Endometrial microvascular endothelial cells (primary cell): ENCODE measurements around the gene EEF2KMT. TPM values are rescaled to one million over a fixed set of nuclear protein-coding genes. Genes with fewer than 3 reads are reported as not detected.
"Not testable (repeated sequence)": the region's sequence is repeated elsewhere in the genome, so short reads cannot be mapped to it uniquely, and the experiment has no call there.

Experiments
- in situ Hi-C: cut with HindIII; loops from 2 replicates; pipeline ENCODE4 v1.10.0; 2017; ENCODE audit warnings: low sequenced_read_pairs, low pct_unique_long_range_greater_than_20kb; ENCODE audit errors: inconsistent ontology term
- total RNA-seq: library from RNA; depleted of rRNA; stranded (reverse); fragments of >200 nt; gene quantifications from one replicate; pipeline ENCODE4 v1.2.3, GENCODE V29; 2015; ENCODE audit errors: inconsistent ontology term

The EEF2KMT gene
- total RNA-seq, 1 donor from 2014 or later = 32.8 TPM

DNA sequence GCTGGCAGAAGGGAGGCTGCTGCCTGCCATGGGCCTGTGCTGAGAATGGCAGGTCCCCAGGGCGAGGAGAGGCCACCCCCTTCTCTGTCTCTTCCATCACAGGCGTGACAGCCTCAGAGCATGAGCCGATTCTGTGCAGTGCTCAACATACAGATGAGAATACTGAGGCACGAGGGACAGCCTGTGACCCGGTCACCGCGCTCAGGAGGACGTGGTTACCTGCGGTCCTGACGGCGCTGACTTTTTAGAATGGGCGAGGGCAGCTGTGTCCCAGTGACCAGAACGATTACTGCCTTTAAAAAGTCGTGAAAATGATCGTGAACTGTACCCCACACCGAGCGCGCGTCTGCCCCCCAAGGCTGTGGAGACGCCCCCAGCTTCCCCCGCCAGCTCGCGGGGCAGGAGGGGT lies 530 bp downstream of the EEF2KMT start:
- in situ Hi-C loops = not testable (repeated sequence)

DNA sequence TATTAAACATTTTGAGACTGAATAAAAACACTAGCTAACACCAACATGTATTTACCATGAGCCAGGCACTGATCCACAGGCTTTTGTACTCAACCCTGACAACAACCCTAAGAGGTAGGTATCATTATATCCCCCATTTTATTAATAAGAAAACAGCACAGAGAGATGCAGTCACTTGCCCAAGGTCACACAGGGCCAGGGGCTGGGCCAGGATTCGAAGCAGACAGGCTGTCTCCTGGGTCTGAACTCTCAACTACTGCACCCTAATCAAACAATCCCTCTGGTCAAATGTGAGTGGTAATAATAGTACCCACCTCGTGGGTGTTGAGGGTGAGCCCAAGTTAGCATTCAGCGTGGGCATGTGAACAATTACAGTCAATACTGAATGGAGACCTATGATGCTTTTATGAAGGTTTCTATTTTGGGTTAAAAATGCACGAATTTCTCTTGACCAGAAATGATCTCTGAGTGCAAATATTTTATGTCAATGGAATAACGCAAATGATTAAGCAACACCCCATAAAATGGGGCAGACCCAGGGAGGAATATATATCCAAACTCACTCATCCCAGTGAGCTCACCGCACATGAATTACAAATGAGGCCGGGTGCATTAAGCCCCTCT lies 1.0 kb downstream of the EEF2KMT start:
- in situ Hi-C loops = not testable (repeated sequence)

- in situ Hi-C loops = not testable (repeated sequence)
Observed at GRCh38 chr16:5095145-5095830, 2.3 kb downstream of the EEF2KMT start.

- in situ Hi-C loops = not testable (repeated sequence)
Observed at GRCh38 chr16:5093746-5094145, 3.8 kb downstream of the EEF2KMT start.

- in situ Hi-C loops = not testable (repeated sequence)
Observed at GRCh38 chr16:5093081-5093480, 4.5 kb downstream of the EEF2KMT start.

DNA sequence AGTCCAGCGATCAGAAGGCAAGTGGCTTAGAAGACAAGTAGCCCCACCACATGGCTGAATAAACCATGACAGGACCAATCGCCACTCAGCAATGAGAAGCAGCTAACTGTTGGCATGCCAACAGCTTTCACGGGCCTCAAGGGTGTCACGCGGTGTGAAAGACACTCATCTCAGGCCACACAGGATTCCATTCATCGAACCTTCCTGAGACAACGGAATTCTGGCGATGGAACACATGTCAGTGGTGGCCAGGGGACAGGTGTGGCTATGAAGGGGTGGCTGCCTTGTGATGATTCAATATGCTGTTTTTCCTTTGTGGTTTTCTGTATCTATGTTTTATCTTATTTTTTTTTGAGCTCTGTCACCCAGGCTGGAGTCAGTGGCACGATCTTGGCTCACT lies 7.0 kb downstream of the EEF2KMT start:
- in situ Hi-C loops = not testable (repeated sequence)

DNA sequence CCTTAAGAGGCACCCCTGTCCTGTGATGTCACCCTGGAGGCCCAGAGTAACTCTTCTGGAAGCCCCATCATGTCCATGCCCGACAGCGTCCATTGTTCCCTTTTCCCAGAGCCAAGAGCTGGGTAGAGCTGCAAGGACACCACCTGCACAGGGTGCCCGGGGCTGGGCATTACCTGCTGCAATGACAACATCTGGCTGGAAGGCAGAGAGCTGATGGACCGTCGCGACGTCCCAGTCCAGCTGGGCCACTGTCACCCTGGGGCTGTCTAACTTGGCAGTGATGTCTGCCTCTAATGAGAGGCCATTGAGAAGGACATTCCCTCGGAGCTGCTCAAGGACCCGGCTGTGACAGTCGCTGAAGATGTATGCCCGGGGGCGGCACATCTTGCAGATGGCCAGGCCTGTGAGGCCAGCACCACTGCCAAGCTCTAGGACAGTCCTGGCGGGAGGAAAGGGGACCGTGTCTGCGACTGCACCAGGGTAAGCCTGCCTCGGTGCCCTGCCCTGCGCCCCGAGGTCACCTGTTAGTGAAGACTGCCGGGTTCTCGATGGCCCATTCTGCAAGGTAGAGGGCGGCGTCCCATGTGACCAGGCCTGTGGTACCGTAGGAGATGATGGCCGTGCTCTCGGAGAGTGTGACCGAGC lies 7.6 kb downstream of the EEF2KMT start:
- in situ Hi-C loops = not testable (repeated sequence)

DNA sequence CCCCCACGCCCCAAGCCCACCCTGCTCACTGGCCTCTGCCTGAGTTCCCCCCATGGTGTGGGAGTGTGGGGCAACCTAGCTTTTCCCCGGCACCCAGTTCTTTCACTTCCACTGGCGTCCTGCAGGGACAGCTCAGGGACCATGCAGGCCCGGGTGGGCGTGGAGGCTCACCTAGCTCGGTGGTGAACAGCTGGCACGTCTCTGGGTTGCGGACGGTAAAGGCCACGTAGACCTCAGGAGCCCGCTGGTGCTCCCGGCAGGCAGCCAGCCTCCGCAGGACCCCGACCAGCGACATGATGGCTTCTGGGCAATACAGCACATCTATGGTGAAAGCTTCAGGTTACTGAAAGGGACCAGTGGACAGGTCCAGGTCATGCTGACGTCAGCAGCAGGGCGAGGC lies 8.7 kb downstream of the EEF2KMT start:
- in situ Hi-C loops = not testable (repeated sequence)

DNA sequence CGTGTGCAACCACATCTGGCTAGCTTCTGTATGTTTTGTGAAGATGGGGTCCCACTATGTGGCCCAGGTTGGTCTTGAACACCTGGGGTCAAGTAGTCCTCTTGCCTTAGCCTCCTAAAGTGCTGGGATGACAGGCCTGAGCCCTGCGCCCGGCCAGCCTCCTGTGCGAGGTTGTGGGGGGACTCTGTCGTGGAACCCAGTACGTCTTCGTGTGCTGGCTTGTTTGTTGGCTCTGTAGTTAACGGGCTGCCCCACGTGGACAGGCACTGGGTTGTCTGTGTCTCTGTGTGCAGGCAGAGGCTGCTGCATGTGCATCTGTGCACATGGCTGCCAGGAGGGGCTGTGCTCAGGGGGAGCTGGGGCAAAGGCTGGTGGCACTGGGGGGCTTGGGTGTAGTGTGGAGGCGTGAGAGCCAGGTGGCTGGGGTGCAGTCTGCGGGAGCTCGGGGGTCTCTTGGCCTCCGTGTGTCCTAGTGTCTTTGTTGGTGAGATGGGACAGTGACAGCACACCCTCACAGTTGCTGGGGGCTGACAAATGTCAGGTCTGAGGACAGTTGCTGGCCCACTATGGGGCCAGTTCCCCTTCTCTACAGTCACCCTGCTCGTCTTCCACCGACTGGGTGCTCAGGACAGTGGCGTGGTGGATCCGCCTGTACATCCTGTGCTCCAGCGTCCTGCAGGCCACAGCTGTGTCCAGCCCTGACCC lies 9.4 kb downstream of the EEF2KMT start:
- in situ Hi-C loops = not testable (repeated sequence)

DNA sequence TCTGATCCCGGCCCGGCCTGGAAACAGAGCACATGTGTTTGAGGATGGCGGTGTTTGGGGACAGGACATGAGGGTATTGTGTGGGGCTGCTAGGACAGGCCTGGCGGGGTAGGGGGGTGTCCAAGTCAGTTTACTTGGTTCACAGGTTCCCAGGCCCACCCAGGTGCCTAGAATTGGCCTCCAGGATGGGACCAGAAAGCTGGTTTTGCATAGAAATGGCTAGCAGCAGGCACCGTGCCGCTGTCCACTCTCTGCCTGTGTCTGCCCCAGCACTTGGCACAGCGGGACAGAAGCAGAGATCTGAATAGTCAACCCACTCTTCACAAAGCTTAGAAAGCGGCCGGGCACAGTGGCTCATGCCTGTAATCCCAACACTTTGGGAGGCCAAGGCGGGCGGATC lies 11.9 kb downstream of the EEF2KMT start:
- in situ Hi-C loops = not testable (repeated sequence)

DNA sequence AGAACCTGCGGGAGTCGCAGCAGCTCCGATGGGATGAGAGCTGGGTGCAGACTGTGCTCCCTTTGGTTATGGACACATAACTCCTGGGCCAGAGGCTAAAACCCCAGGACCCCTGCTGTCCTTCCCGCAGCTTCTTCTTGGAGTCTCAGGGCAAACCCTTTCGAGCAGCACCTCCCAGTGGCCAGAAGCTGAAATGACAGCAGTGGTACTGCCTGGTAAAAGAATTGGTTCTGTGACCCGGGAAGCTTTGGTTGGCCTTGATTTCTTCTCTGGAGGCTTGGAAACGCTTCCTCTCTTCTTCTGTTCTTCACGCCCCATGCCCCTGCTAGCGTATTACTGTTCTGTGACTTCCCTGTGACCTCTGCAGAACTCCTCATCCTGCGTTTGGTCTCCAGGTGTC lies 12.8 kb downstream of the EEF2KMT start:
- in situ Hi-C loops = not testable (repeated sequence)

GRCh38 chr16:5084099-5084731 lies 13.4 kb downstream of the EEF2KMT start:
- in situ Hi-C loops = not testable (repeated sequence)

DNA sequence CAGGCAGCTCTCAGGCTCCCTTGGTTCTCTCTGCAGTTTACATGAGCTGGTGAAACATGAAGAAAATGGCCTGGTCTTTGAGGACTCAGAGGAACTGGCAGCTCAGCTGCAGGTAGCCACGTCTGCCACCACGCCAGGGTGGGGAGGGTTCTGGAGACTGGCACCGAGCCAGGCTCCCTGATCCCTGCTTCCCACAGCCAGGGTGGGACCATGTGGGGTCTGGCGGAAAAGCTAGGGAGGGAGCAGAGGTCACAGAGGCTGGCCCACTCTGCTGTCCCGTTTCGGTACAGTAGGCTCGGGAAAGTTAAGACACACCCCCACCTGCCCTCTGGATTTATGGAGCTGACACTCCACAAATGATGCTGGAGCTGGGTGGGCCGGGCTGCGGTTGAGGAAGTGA lies 13.9 kb downstream of the EEF2KMT start:
- in situ Hi-C loops = not testable (repeated sequence)

- in situ Hi-C loops = not testable (repeated sequence)
Observed at GRCh38 chr16:5080996-5081395, 16.6 kb downstream of the EEF2KMT start.

DNA sequence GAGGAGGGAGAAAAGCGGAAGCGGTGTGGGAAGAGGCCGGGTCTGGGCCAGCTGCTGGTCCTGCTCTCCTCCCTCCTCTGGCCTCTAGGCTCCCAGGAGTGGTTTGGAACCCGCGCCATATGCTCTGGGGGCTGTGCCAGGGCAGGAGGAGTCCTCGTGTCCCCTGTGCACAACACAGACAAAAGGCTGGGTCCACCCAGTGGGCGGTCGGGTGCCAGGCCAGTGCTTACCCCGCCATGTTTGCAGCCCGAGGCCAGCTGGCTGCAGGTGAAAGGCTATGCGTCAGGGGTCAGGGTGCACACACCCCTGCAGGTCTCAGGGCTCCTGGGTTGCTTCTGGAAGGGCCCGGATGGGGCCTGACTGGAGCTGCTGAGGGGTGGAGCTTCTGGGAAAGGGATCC lies 17.1 kb downstream of the EEF2KMT start:
- in situ Hi-C loops = not testable (repeated sequence)

DNA sequence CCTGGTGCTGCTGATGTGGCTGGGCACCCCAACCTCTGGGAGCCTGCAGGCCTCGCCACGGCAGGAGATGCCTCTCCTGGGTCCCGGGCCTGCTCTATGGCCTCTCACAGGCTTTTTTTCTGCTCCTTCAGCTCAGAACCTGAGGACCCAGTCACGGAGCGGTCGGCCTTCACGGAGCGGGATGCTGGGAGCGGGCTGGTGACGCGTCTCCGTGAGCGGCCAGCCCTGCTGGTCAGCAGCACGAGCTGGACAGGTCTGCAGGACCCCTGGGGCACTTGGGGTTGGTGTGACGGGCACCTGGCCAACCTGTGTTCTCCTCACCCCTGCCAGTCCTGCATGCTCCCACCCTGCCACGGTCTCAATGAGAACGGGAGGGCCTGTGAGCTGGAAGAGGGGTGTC lies 19.0 kb downstream of the EEF2KMT start:
- in situ Hi-C loops = no loop called here

- in situ Hi-C loops = no loop called here
Observed at GRCh38 chr16:5077304-5077703, 20.3 kb downstream of the EEF2KMT start.

DNA sequence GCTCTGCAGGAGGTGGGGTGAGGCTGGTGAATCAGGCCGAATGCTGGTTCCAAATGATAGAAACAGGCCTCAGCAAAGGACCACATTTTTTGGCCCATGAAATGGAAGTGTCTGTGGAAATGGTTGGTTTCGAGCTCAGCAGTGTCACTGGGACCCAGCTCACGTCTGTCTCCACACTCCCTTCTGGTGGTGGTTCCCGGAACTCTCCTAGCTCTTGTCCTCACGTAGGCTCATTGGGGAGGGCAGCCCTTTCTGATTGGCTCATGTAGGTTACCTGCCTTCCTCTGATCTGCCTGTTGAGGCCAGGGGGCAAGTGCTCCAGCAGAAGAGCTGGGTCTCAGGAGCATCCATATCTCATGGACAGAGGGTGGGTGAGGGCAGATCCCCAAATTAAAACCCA lies 22.0 kb downstream of the EEF2KMT start:
- in situ Hi-C loops = no loop called here

DNA sequence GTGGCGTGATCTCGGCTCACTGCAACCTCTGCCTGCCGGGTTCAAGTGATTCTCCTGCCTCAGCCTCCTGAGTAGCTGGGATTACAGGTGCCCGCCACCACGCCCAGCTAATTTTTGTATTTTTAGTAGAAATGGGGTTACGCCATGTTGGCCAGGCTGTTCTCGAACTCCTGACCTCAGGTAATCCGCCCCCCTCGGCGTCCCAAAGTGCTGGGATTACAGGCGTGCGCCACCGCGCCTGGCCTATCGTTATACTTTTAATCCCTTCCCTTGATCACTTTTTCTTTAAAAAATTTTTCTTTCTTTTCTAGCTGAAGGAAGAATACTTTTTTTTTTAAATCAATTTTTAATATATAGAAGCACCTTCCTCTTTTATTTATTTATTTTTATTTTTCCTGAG lies 23.8 kb downstream of the EEF2KMT start:
- in situ Hi-C loops = not testable (repeated sequence)
